ENCODE results near the gene SOX4.

The SOX4 gene

DNA sequence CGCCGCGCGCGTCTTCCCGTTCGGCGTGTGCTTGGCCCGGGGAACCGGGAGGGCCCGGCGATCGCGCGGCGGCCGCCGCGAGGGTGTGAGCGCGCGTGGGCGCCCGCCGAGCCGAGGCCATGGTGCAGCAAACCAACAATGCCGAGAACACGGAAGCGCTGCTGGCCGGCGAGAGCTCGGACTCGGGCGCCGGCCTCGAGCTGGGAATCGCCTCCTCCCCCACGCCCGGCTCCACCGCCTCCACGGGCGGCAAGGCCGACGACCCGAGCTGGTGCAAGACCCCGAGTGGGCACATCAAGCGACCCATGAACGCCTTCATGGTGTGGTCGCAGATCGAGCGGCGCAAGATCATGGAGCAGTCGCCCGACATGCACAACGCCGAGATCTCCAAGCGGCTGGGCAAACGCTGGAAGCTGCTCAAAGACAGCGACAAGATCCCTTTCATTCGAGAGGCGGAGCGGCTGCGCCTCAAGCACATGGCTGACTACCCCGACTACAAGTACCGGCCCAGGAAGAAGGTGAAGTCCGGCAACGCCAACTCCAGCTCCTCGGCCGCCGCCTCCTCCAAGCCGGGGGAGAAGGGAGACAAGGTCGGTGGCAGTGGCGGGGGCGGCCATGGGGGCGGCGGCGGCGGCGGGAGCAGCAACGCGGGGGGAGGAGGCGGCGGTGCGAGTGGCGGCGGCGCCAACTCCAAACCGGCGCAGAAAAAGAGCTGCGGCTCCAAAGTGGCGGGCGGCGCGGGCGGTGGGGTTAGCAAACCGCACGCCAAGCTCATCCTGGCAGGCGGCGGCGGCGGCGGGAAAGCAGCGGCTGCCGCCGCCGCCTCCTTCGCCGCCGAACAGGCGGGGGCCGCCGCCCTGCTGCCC, 1.1 kb downstream of the SOX4 start:
- DNase-seq (ENCODE audit: low read depth): peak; percentile 3

DNA sequence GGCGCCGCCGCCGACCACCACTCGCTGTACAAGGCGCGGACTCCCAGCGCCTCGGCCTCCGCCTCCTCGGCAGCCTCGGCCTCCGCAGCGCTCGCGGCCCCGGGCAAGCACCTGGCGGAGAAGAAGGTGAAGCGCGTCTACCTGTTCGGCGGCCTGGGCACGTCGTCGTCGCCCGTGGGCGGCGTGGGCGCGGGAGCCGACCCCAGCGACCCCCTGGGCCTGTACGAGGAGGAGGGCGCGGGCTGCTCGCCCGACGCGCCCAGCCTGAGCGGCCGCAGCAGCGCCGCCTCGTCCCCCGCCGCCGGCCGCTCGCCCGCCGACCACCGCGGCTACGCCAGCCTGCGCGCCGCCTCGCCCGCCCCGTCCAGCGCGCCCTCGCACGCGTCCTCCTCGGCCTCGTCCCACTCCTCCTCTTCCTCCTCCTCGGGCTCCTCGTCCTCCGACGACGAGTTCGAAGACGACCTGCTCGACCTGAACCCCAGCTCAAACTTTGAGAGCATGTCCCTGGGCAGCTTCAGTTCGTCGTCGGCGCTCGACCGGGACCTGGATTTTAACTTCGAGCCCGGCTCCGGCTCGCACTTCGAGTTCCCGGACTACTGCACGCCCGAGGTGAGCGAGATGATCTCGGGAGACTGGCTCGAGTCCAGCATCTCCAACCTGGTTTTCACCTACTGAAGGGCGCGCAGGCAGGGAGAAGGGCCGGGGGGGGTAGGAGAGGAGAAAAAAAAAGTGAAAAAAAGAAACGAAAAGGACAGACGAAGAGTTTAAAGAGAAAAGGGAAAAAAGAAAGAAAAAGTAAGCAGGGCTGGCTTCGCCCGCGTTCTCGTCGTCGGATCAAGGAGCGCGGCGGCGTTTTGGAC, 2.0 kb downstream of the SOX4 start:
- DNase-seq (ENCODE audit: low read depth): no peak

DNA sequence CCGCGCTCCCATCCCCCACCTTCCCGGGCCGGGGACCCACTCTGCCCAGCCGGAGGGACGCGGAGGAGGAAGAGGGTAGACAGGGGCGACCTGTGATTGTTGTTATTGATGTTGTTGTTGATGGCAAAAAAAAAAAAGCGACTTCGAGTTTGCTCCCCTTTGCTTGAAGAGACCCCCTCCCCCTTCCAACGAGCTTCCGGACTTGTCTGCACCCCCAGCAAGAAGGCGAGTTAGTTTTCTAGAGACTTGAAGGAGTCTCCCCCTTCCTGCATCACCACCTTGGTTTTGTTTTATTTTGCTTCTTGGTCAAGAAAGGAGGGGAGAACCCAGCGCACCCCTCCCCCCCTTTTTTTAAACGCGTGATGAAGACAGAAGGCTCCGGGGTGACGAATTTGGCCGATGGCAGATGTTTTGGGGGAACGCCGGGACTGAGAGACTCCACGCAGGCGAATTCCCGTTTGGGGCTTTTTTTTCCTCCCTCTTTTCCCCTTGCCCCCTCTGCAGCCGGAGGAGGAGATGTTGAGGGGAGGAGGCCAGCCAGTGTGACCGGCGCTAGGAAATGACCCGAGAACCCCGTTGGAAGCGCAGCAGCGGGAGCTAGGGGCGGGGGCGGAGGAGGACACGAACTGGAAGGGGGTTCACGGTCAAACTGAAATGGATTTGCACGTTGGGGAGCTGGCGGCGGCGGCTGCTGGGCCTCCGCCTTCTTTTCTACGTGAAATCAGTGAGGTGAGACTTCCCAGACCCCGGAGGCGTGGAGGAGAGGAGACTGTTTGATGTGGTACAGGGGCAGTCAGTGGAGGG, 2.8 kb downstream of the SOX4 start:
- DNase-seq (ENCODE audit: low read depth): no peak

DNA sequence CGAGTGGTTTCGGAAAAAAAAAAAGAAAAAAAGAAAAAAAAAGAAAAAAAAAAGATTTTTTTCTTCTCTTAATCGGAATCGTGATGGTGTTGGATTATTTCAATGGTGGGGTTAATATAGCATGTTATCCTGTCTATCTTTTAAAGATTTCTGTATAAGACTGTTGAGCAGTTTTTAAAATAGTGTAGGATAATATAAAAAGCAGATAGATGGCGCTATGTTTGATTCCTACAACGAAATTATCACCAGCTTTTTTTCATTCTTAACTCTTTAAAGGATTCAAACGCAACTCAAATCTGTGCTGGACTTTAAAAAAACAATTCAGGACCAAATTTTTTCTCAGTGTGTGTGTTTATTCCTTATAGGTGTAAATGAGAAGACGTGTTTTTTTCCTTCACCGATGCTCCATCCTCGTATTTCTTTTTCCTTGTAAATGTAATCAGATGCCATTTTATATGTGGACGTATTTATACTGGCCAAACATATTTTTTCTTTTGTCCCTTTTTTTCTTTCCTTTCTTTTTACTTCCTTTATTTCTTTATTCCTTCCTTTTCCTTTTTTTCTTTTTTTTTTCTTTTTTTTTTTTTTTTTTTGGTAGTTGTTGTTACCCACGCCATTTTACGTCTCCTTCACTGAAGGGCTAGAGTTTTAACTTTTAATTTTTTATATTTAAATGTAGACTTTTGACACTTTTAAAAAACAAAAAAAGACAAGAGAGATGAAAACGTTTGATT, 3.6 kb downstream of the SOX4 start:
- no peak for DNase-seq (ENCODE audit: low read depth)

DNA sequence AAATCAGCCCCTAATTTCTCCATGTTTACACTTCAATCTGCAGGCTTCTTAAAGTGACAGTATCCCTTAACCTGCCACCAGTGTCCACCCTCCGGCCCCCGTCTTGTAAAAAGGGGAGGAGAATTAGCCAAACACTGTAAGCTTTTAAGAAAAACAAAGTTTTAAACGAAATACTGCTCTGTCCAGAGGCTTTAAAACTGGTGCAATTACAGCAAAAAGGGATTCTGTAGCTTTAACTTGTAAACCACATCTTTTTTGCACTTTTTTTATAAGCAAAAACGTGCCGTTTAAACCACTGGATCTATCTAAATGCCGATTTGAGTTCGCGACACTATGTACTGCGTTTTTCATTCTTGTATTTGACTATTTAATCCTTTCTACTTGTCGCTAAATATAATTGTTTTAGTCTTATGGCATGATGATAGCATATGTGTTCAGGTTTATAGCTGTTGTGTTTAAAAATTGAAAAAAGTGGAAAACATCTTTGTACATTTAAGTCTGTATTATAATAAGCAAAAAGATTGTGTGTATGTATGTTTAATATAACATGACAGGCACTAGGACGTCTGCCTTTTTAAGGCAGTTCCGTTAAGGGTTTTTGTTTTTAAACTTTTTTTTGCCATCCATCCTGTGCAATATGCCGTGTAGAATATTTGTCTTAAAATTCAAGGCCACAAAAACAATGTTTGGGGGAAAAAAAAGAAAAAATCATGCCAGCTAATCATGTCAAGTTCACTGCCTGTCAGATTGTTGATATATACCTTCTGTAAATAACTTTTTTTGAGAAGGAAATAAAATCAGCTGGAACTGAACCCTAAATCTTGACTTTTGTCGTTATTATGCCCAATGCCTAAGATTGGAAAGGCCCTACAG, 4.5 kb downstream of the SOX4 start:
- DNase-seq (ENCODE audit: low read depth): no peak

DNA sequence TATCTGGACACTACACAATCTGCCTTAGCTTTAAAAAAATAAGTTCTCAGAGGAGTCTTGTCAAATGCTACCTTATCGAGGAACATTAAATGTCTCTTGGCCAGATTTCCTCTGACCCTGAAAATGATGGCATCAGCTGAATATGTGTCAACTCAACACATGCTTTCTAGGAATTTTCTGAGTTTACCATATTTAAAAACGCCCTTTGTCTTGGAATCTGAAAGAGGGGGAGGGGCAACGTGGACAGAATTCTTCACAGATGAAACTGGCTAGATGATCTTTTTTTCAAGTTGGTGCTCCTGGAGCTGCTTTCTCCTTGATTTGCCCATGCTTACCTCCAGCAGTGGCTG, 5.1 kb downstream of the SOX4 start:
- DNase-seq (ENCODE audit: low read depth): no peak

DNA sequence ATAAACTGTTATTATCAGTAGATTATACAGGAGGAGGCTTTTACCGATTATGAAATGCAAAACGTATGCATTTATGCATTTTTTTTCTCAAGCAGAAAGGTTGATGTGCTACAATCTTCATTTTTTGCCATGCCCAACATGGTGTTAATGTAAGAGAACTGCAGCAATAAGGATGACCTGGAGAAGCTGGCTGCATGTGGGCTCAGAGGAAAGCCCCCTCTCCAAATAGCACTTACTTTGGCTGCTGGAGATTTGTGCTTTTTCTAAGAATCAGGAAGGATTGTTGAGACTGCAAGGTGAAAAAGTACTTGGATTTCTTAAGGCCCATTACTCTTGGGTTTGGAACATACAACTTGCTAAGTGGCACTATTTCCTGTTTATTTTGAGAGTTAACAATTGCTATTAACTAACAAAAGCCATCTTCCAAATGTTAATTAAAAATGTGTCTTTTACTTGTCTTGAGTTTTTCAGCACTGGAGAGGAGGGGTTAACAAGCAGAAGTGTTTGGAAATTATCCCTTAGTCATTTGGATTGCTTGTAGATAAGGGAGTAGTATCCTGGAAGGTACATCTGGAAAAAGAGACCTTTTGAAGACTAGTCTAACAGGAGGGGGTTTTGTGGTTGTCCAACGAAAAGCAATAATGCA, 5.6 kb downstream of the SOX4 start:
- no peak for DNase-seq (ENCODE audit: low read depth)

DNA sequence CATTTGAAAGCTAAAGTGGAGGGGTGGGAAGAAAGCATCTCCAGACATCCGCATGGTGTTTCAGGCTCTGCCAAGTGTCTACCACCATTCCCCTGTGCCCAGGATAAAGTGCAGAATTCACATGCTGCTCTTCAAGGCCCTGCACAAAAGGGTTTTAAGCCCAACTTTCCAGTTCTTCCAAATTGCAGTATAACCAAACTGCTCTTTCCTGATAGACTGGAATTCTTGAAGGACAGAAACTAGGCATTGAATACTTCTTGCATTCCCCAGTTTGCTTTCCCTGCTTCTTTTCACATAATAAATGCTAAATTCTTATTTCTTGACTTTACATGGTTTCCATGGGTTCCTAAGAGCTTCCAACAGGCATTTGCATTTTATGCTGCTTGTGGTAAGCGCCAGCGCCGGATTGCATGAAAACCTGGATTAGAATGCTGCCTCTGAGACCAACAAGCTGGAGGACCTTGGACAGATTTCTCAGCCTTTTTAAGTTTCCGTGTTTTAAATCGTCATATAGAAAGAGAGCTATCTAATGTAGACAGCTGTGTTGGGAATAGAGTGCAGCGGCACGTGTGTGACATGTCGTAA, 7.9 kb downstream of the SOX4 start:
- no peak for DNase-seq (ENCODE audit: low read depth)

DNA sequence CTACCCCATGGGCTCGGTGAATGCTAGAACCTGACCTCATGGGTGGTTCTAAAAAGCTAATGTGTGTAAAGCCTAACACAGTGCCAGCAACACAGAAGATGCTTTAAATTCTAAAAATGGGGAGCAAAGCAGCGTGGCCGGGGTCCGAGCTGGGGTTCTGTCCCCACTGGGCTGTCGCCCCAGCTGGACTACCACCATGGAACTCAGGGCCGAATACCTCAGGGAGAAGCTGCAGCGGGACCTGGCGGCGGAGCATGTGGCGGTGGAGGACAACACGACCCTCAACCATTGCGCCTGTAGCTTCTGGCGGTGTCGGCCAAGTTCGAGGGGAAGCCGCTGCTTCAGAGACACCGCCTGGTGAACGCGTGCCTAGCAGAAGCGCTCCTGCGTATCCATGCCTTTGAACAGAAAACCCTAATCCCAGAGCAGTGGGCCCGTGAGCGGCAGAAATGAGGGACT, 8.4 kb downstream of the SOX4 start:
- DNase-seq (ENCODE audit: low read depth): no peak

DNA sequence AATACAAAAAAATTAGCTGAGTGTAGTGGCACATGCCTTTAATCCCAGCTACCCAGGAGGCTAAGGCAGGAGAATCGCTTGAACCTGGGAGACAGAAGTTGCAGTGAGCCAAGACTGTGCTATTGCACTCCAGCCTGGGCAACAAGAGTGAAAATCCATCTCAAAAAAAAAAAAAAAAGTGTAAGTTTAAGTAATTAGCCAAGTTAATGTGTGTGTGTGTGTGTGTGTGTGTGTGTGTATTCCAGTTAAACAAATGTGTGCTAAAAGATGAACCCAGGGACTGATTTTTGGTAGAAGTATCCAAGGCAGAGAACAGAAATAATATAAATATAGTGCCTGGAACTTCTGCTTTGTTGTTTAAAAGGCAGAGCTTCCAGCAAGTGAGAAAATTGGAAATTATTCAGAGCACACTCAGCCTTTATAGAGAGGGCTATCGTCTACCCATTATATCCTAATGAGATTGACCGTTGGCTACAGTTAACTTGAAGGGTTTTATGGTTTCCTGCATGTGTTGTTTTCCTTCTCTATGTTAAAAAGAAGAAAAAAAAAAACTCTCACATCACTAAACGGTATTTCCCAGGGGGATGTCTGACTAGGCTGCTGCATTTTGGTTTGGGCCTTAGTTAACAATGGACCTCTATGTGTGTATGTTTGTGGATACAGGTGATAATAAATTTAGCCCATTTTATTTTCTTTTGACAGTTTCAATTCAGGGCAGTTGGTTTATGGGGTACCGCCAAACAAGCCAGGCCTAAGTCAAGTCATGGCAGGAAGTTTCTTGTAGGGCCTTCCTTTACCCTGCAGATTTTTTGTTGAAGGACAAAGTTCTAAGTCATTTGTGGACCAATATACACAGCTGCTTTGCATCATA, 9.8 kb downstream of the SOX4 start:
- no peak for DNase-seq (ENCODE audit: low read depth)

DNA sequence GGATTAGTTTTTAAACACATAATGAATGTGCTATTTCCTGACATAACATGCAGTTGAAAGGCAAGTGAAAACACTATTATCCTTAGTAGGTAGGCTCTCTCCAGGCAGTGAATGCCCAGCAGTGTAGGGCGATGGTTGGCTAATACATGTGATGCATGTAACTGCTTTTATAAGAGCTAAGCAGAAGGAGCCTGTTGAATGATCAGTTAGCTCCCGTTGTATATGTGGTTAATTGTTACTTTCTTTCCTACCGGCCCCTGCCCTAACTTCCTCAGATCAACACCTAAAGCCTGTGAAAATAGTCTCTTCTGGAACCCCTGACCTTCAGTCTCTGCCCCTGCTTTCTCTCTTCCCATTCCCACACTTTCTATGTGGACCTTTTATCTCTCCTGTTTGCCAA, 10.5 kb downstream of the SOX4 start:
- DNase-seq (ENCODE audit: low read depth): no peak

DNA sequence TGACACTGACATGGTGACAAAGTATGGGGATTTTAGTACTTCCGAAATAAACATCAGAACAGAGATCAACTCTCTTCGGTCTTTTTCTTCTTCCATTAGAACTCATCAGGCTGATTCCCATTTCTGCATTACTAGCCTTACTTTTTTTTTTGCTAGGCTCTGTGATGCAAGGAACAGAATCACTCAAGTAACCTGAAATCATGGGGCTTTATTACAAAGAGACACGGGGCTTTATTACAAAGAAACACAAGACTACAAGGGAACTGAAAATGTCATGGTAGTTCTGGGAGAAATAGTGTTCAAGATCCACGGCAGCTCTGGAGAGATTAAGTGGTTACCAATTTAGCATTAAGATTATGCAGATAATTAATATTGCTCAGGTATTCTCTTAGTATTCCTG, 11.6 kb downstream of the SOX4 start:
- no peak for DNase-seq (ENCODE audit: low read depth)

DNA sequence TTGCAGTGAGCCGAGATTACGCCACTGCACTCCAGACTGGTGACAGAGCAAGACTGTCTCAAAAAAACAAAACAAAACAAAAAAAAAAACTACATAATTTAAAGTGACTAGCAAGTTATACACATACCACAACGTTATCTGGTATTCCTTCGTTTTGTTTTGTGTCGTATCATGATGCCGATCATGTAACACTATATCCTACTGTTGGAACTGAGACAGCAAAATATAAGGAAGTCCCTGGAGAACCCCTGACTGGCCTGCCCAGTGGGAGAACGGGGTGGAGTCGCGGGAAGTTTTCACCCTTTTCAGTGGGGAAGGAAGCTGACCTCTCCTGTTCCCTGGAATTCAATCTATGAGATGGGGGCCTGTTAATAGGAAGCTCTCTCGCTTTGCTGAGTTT, 15.1 kb downstream of the SOX4 start:
- no peak for DNase-seq (ENCODE audit: low read depth)

DNA sequence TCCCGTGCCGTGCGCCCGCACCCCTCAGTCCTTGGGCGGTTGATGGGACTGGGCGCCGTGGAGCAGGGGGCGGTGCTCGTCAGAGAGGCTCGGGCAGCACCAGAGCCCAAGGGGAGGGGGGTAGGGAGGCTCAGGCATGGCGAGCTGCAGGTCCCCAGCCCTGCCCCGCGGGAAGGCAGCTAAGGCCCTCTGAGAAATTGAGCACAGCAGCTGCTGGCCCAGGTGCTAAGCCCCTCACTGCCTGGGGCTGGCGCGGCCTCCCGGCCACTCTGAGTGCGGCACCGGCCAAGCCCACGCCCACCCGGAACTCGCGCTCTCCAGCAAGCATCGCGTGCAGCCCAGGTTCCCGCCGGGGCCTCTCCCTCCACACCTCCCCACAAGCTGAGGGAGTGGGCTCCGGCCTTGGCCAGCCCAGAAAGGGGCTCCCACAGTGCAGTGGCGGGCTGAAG, 16.4 kb downstream of the SOX4 start:
- DNase-seq (ENCODE audit: low read depth): no peak

DNA sequence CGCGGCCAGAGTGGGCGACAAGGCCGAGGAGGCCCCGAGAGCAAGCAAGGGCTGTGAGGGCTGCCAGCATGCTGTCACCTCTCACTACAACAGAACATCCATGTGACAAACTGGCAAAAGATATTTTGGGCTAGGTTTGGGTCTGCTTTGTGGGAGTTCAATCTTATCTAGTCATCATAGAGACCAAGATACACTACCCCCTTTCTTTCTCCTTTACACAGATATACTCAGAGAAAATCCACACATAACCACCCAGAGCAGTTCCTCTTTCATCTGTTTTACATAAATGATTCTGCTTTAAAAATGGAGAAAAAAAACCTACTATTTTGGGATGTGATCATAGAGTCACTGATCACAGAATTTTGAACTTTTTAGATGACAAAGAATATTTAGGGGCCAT, 16.8 kb downstream of the SOX4 start:
- DNase-seq (ENCODE audit: low read depth): no peak

DNA sequence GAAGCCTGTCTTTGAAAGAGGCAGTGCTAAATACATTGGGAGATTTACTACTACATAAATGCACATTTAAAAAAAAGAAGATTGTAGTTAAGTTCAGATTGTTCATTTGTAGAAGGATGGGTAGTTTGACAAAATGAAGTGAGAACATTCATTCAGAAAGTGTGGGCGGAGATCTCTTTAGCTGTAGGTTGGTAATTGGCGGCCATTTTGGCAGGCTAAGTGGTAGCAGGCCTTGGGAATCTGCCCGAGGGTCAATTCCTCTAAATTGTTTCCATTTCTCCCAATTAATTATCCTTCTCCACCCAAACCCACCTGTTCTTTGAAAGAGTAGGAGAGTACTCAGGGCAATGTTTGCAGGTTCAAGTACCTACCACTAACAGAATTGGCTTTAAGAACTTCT, 17.9 kb downstream of the SOX4 start:
- DNase-seq (ENCODE audit: low read depth): no peak

DNA sequence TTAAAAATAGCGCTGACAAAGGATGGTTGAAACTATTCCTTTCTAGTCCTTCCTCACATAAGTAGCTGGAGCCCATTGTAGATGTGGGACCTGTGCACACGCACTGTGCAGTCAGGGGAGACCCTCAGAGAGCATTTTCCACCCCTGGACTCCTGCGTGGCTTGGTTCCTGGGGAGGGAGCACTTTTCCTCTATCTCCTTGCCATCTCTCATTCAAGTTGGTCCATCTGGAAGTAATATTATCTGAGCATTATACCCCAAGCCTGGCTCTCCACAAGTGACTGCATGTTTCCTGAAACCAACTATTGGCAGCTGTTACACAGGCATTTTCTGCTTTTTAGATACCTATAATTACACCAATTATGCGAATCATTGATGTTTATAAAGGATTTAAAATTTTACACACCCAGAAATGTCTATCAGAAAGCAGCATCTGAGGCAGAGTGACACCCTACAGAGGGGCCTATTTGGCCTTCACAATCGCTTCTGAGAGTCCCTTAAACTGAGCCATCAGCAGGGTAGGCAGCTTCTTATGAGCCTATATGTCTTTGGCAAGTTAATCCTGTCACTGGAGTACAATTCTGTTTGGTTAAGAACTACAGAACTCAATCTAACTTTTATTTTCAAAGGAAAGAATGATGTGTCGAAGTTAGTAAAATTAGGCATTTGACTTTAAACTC, 18.7 kb downstream of the SOX4 start:
- no peak for DNase-seq (ENCODE audit: low read depth)

DNA sequence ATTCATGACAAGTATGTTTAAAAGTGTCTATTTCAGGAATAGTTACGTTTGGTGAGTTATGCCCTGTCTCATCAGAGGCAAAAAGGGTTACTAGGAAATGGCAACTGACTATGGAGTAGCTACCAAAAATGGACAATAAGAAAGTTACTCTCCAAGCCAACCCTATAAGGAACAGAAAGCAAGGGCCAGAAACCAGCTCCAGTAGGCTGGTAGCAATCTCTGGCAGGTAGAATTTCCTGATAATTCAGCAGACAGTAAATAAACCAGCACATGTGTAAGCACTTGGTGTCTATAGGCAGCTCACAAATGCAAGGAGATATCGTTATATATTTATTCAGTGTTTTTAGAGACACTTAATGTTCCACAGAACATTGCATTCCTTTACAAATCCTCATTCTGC, 20.3 kb downstream of the SOX4 start:
- no peak for DNase-seq (ENCODE audit: low read depth)

Data from activated T-cell treated with anti-CD3 and anti-CD28 coated beads for 24 hours (primary cell).